Transverse colon (tissue), 4 donors: ENCODE data around the gene BIVM. TPM values are rescaled to one million over a fixed set of nuclear protein-coding genes. Genes with fewer than 3 reads are reported as not detected.
"Not testable (repeated sequence)": the region's sequence is repeated elsewhere in the genome, so short reads cannot be mapped to it uniquely, and the experiment has no call there.

Experiments used
- DNase-seq: peaks from one replicate; pipeline ENCODE4 v3.0.0-alpha.2; 2019
- H3K27ac ChIP-seq, 4 donors: fragments of 200-600 bp; sonication (generic); 2 replicates each; pipeline ENCODE4 v1.5.1; 2016 to 2018; ENCODE audit warnings: inconsistent platforms in 4 of 4
- H3K27me3 ChIP-seq: fragments of 200-600 bp; sonication (generic); 2 replicates; pipeline ENCODE4 v1.5.1; 2017; ENCODE audit warnings: inconsistent platforms
- H3K36me3 ChIP-seq, 4 donors: fragments of 200-600 bp; sonication (generic); 2 replicates each; pipeline ENCODE4 v1.5.1; 2017 to 2019; ENCODE audit warnings: inconsistent platforms in 4 of 4
- H3K4me1 ChIP-seq, 4 donors: fragments of 200-600 bp; sonication (generic); 2 replicates each; pipeline ENCODE4 v1.5.1; 2017 to 2020; ENCODE audit warnings: inconsistent platforms in 4 of 4
- H3K4me3 ChIP-seq, 4 donors: fragments of 200-600 bp; sonication (generic); 1 replicate in 1 of 4; 2 replicates in 3 of 4; pipeline versions ENCODE4 v1.5.1 to v1.6.1; 2017 to 2019; ENCODE audit warnings: inconsistent platforms in 4 of 4
- H3K9me3 ChIP-seq, 2 donors: fragments of 200-600 bp; sonication (generic); 2 replicates each; pipeline ENCODE4 v1.5.1; 2017 to 2019; ENCODE audit warnings: inconsistent platforms in 2 of 2
- CTCF ChIP-seq, 5 experiments: fragments of 200-600 bp in 3 of 5; fragments of 450-650 bp in 2 of 5; sonication (generic) in 3 of 5; IDR thresholded peaks; 1 replicate in 2 of 5; 2 replicates in 3 of 5; pipeline ENCODE4 v1.5.1; 2016 to 2017; ENCODE audit warnings: antibody characterized with exemption in 5 of 5, inconsistent platforms in 3 of 5, mild to moderate bottlenecking in 2 of 5, moderate library complexity in 1 of 5
- EP300 ChIP-seq: sonication (generic); formaldehyde crosslinking; IDR thresholded peaks from one replicate; pipeline ENCODE4 v1.6.1; 2017; ENCODE audit warnings: antibody characterized with exemption, low read depth
- POLR2A ChIP-seq: fragments of 450-650 bp; IDR thresholded peaks from one replicate; pipeline ENCODE4 v1.6.1; 2016; ENCODE audit warnings: antibody characterized with exemption, mild to moderate bottlenecking, moderate library complexity
- POLR2AphosphoS5 ChIP-seq, 3 donors: sonication (generic); formaldehyde crosslinking; IDR thresholded peaks; one replicate each; pipeline ENCODE4 v1.6.1; 2016; ENCODE audit warnings: antibody characterized with exemption in 3 of 3
- WGBS, 2 donors: methylation state at CpG; one replicate each; pipeline ENCODE4 v1.1.5; 2018; ENCODE audit warnings: low coverage in 1 of 2; 5-methylcytosine and 5-hydroxymethylcytosine counted together
- in situ Hi-C, 4 donors: fragments of 200-750 bp; cut with MboI; loops; one replicate each; pipeline versions ENCODE4 v1.15.0 to v1.15.1; 2017; ENCODE audit warnings: low sequenced_read_pairs in 3 of 4, low pct_ligation_motif_present in 1 of 4, low pct_unique_long_range_greater_than_20kb in 1 of 4
- intact Hi-C: fragments of 100-400 bp; cut with DNase I; formaldehyde crosslinking; loops from one replicate; pipeline ENCODE4 v1.15.1; 2023; ENCODE audit warnings: low total_unique reads
- total RNA-seq, 4 donors: library from RNA; depleted of rRNA; stranded (reverse); fragments of >200 nt; gene quantifications; one replicate each; pipeline ENCODE4 v1.1.0, GENCODE V29; 2016

The BIVM gene
- total RNA-seq, 4 donors from 2014 or later = 3.0 to 31.4 (median 23.9) TPM

- TF ChIP-seq POLR2A = no peak
- no peak for TF ChIP-seq CTCF (IDR thresholded peaks at IDR 0.05)
- no peak for TF ChIP-seq POLR2AphosphoS5 (IDR thresholded peaks at IDR 0.05)
- no peak for TF ChIP-seq EP300
- WGBS, 2 donors = 84 to 94% methylated on average over 12 to 14 of the region's 14 CpGs
- Histone ChIP-seq H3K4me3 (no peak overlapping the region), H3K27me3 (no peaks in the 10 kb centered on the region), H3K4me1 (peaks cover 0 to 13% (median 11%) of the 10 kb centered on the region in 4 donors), H3K9me3 (no peaks in the 10 kb centered on the region), H3K36me3 (no peaks in the 10 kb centered on the region), H3K27ac (no peak overlapping the region)
- in situ Hi-C loops (no loop called here), intact Hi-C loops (loop anchor here (2.0 to 10.0 kb wide), 2 partner anchors 24 to 180 kb away; partner anchors contain the start of genes BIVM, POGLUT2 and TPP2)
- DNase-seq = no peak
These were observed 24.1 kb upstream of the BIVM start for GRCh38 chr13:102774591-102775520.

- intact Hi-C loops = loop anchor here (10.0 kb wide), 1 partner anchor 181 kb away; the partner anchor contains the start of gene TPP2
- no peak for DNase-seq
- in situ Hi-C loops = no loop called here
- Histone ChIP-seq H3K27ac (no peak overlapping the region), H3K36me3 (no peaks in the 10 kb centered on the region), H3K27me3 (no peaks in the 10 kb centered on the region), H3K9me3 (no peaks in the 10 kb centered on the region), H3K4me3 (no peak overlapping the region), H3K4me1 (peaks cover 0 to 13% (median 11%) of the 10 kb centered on the region in 4 donors)
- TF ChIP-seq POLR2A (no peak), CTCF (IDR thresholded peaks at IDR 0.05) (no peak), EP300 (no peak), POLR2AphosphoS5 (IDR thresholded peaks at IDR 0.05) (no peak)
- 76% methylated on average over 2 of the region's 2 CpGs; no CpG with 5 or more reads in 1 of the 2 donors for WGBS, 2 donors
These were observed 22.6 kb upstream of the BIVM start for GRCh38 chr13:102776271-102776670.

GRCh38 chr13:102777736-102778135 lies 21.2 kb upstream of the BIVM start:
- Histone ChIP-seq H3K9me3 (no peaks in the 10 kb centered on the region), H3K4me1 (peaks cover 0 to 7% (median 5%) of the 10 kb centered on the region in 4 donors), H3K4me3 (no peak overlapping the region), H3K27me3 (no peaks in the 10 kb centered on the region), H3K27ac (no peak overlapping the region), H3K36me3 (no peaks in the 10 kb centered on the region)
- intact Hi-C loops = loop anchor here (10.0 kb wide), 1 partner anchor 183 kb away; the partner anchor contains the start of gene TPP2
- WGBS, 2 donors = 88 to 95% methylated on average over 3 of the region's 3 CpGs
- DNase-seq = no peak
- no peak for TF ChIP-seq EP300
- no peak for TF ChIP-seq POLR2AphosphoS5 (IDR thresholded peaks at IDR 0.05)
- TF ChIP-seq CTCF (IDR thresholded peaks at IDR 0.05) = no peak
- no peak for TF ChIP-seq POLR2A
- in situ Hi-C loops = no loop called here

GRCh38 chr13:102779436-102780159 lies 19.3 kb upstream of the BIVM start:
- Histone ChIP-seq H3K4me3 (no peak overlapping the region), H3K4me1 (no peaks in the 10 kb centered on the region), H3K36me3 (no peaks in the 10 kb centered on the region), H3K27me3 (no peaks in the 10 kb centered on the region), H3K27ac (no peak overlapping the region), H3K9me3 (no peaks in the 10 kb centered on the region)
- no peak for DNase-seq
- WGBS, 2 donors = 61 to 65% methylated on average over 4 to 5 of the region's 5 CpGs
- TF ChIP-seq POLR2AphosphoS5 (IDR thresholded peaks at IDR 0.05) = no peak
- TF ChIP-seq POLR2A = no peak
- TF ChIP-seq EP300 = no peak
- TF ChIP-seq CTCF (IDR thresholded peaks at IDR 0.05) = no peak
- intact Hi-C loops = loop anchor here (10.0 kb wide), 1 partner anchor 185 kb away; the partner anchor contains the start of gene TPP2
- in situ Hi-C loops = no loop called here

- H3K4me1 ChIP-seq, H3K27me3 ChIP-seq, DNase-seq, H3K36me3 ChIP-seq, H3K9me3 ChIP-seq, H3K27ac ChIP-seq, in situ Hi-C loops, H3K4me3 ChIP-seq, intact Hi-C loops: not testable (repeated sequence)
- 78 to 80% methylated on average over 4 of the region's 4 CpGs for WGBS, 2 donors
These were observed 18.3 kb upstream of the BIVM start for GRCh38 chr13:102780656-102781055.
